Spinal cord (tissue), 10 donors: ENCODE measurements around the gene KSR2. TPM values are rescaled to one million over a fixed set of nuclear protein-coding genes. Genes with fewer than 3 reads are reported as not detected.

Experiments used
- DNase-seq, 6 donors: peaks; one replicate each; pipeline versions ENCODE4 v3.0.0 to v3.0.0-alpha.2; 2013 to 2015; ENCODE audit warnings: low spot score in 6 of 6, low read depth in 4 of 6
- H3K27ac ChIP-seq: one replicate; pipeline ENCODE4 v1.5.1; 2013; ENCODE audit warnings: low read depth, low read length, control low read depth
- H3K27me3 ChIP-seq: one replicate; pipeline ENCODE4 v1.6.1; 2013; ENCODE audit warnings: low read length; ENCODE audit not compliant: control insufficient read depth, insufficient read depth
- H3K36me3 ChIP-seq: one replicate; pipeline ENCODE4 v1.6.1; 2013; ENCODE audit warnings: low read length; ENCODE audit not compliant: control insufficient read depth, insufficient read depth
- H3K4me1 ChIP-seq: one replicate; pipeline ENCODE4 v1.6.1; 2013; ENCODE audit warnings: low read length; ENCODE audit not compliant: control insufficient read depth, insufficient read depth
- H3K4me3 ChIP-seq: one replicate; pipeline ENCODE4 v1.5.1; 2013; ENCODE audit warnings: low read depth, low read length, control low read depth
- H3K9me3 ChIP-seq: one replicate; pipeline ENCODE4 v1.6.1; 2013; ENCODE audit warnings: low read length; ENCODE audit not compliant: control insufficient read depth, insufficient read depth
- WGBS: methylation state at CpG from one replicate; pipeline ENCODE4 v1.1.5; 2013; ENCODE audit warnings: missing lambda C conversion rate; ENCODE audit not compliant: insufficient coverage; 5-methylcytosine and 5-hydroxymethylcytosine counted together
- polyA plus RNA-seq, 2 donors: library from polyadenylated mRNA; unstranded; fragments of 120-200 nt; gene quantifications; one replicate each; pipeline ENCODE4 v1.2.1, GENCODE V29; 2013; ENCODE audit not compliant: insufficient read length in 2 of 2
- total RNA-seq, 2 donors: library from RNA; depleted of rRNA in 1 of 2; stranded (reverse); fragments of 120-200 nt in 1 of 2; fragments of >200 nt in 1 of 2; gene quantifications; one replicate each; pipeline versions ENCODE4 v1.2.3 to v1.2.4, GENCODE V29; 2013 to 2014
- donor health status: healthy.

The KSR2 gene
- total and polyA plus RNA-seq, 4 donors = 2.5 to 10.0 (median 5.6) TPM

- H3K4me3 ChIP-seq = no peak overlapping the region
- no peaks in the 10 kb centered on the region for H3K27me3 ChIP-seq
- WGBS = 88% methylated on average over 1 of the region's 2 CpGs
Measured at GRCh38 chr12:117842220-117842619, 126.6 kb downstream of the KSR2 start.

GRCh38 chr12:117837737-117838050, 131.1 kb downstream of the KSR2 start:
- Histone ChIP-seq H3K4me1 (peaks cover 8% of the 10 kb centered on the region), H3K27me3 (no peaks in the 10 kb centered on the region), H3K9me3 (no peaks in the 10 kb centered on the region), H3K4me3 (no peak overlapping the region), H3K36me3 (no peaks in the 10 kb centered on the region), H3K27ac (no peak overlapping the region)
- no peak for DNase-seq
- WGBS = no CpG with 5 or more reads among the region's 3 CpGs

More at GRCh38 chr12:117842220-117842619, 126.6 kb downstream of the KSR2 start:
- Histone ChIP-seq H3K27ac (no peak overlapping the region), H3K9me3 (no peaks in the 10 kb centered on the region), H3K36me3 (no peaks in the 10 kb centered on the region), H3K4me1 (no peaks in the 10 kb centered on the region)
- DNase-seq = no peak

GRCh38 chr12:117836999-117837736, 131.6 kb downstream of the KSR2 start:
- Histone ChIP-seq H3K27me3 (no peaks in the 10 kb centered on the region), H3K4me1 (peaks cover 8% of the 10 kb centered on the region), H3K36me3 (no peaks in the 10 kb centered on the region), H3K9me3 (no peaks in the 10 kb centered on the region), H3K4me3 (no peak overlapping the region), H3K27ac (no peak overlapping the region)
- DNase-seq = peak; percentile 70 to 96 (median 84)
- WGBS = under 1% methylated on average over 20 of the region's 22 CpGs

GRCh38 chr12:117836476-117836875, 132.3 kb downstream of the KSR2 start:
- Histone ChIP-seq H3K27ac (no peak overlapping the region), H3K27me3 (no peaks in the 10 kb centered on the region), H3K4me3 (no peak overlapping the region), H3K9me3 (no peaks in the 10 kb centered on the region), H3K4me1 (peaks cover 8% of the 10 kb centered on the region), H3K36me3 (no peaks in the 10 kb centered on the region)
- DNase-seq = no peak
- 57% methylated on average over 8 of the region's 9 CpGs for WGBS

GRCh38 chr12:117835156-117835555, 133.6 kb downstream of the KSR2 start:
- Histone ChIP-seq H3K27me3 (no peaks in the 10 kb centered on the region), H3K36me3 (no peaks in the 10 kb centered on the region), H3K4me1 (peaks cover 8% of the 10 kb centered on the region), H3K4me3 (no peak overlapping the region), H3K9me3 (no peaks in the 10 kb centered on the region), H3K27ac (no peak overlapping the region)
- 88% methylated on average over 6 of the region's 7 CpGs for WGBS
- peak in 1 of 6 donors; percentile 16 for DNase-seq

- no peaks in the 10 kb centered on the region for H3K36me3 ChIP-seq
- no peaks in the 10 kb centered on the region for H3K27me3 ChIP-seq
- no peaks in the 10 kb centered on the region for H3K9me3 ChIP-seq
- H3K4me1 ChIP-seq = peaks cover 8% of the 10 kb centered on the region
- DNase-seq = no peak
- WGBS = 90% methylated on average over 5 of the region's 13 CpGs
- no peak overlapping the region for H3K4me3 ChIP-seq
- H3K27ac ChIP-seq = no peak overlapping the region
Measured at GRCh38 chr12:117832459-117833457, 136.0 kb downstream of the KSR2 start.

- WGBS = no CpG with 5 or more reads among the region's 5 CpGs
- no peak for DNase-seq
- no peaks in the 10 kb centered on the region for H3K9me3 ChIP-seq
- H3K36me3 ChIP-seq = no peaks in the 10 kb centered on the region
- no peaks in the 10 kb centered on the region for H3K27me3 ChIP-seq
- no peak overlapping the region for H3K4me3 ChIP-seq
- H3K27ac ChIP-seq = no peak overlapping the region
- H3K4me1 ChIP-seq = no peaks in the 10 kb centered on the region
Measured at GRCh38 chr12:117830471-117830870, 138.3 kb downstream of the KSR2 start.

- Histone ChIP-seq H3K4me3 (no peak overlapping the region), H3K36me3 (no peaks in the 10 kb centered on the region), H3K9me3 (no peaks in the 10 kb centered on the region), H3K4me1 (no peaks in the 10 kb centered on the region), H3K27ac (no peak overlapping the region), H3K27me3 (no peaks in the 10 kb centered on the region)
- no peak for DNase-seq
- WGBS = 93% methylated on average over 2 of the region's 2 CpGs
Measured at GRCh38 chr12:117829108-117829507, 139.7 kb downstream of the KSR2 start.

GRCh38 chr12:117827660-117828059, 141.1 kb downstream of the KSR2 start:
- Histone ChIP-seq H3K27me3 (no peaks in the 10 kb centered on the region), H3K4me1 (no peaks in the 10 kb centered on the region), H3K9me3 (no peaks in the 10 kb centered on the region), H3K27ac (no peak overlapping the region), H3K36me3 (no peaks in the 10 kb centered on the region), H3K4me3 (no peak overlapping the region)
- 90% methylated on average over 2 of the region's 2 CpGs for WGBS
- DNase-seq = no peak
